K562 (cell line): ENCODE data around the gene DAPP1. TPM values are rescaled to one million over a fixed set of nuclear protein-coding genes. Genes with fewer than 3 reads are reported as not detected.

ENCODE experiments used
- ATAC-seq: fragments of 200-7000 bp; cut with Tn5 transposase; 3 replicates; pipeline ENCODE4 v1.9.1; 2020; ENCODE audit warnings: moderate library complexity
- BruUV-seq: library from RNA; stranded (reverse); fragments of 400-500 nt; replicated peaks from 2 replicates; lab custom pipeline; 2021; lab: Mats Ljungman, UMichigan
- CTCF ChIA-PET: fragments of 300-600 bp; formaldehyde crosslinking; extraction: SDS; loops from one replicate; lab custom pipeline; 2021; ENCODE audit warnings: low intra/inter-chr PET ratio; lab: Yijun Ruan, JAX
- POLR2A ChIA-PET: fragments of 300-600, 350-650 bp; sonication (Branson Sonifier 250); formaldehyde crosslinking; extraction: SDS; loops from one replicate; lab custom pipeline; 2021; ENCODE audit warnings: antibody characterized with exemption, inconsistent platforms; lab: Yijun Ruan, JAX
- DNase-seq, 4 experiments: peaks; one replicate each; pipeline versions ENCODE4 v3.0.0 to v3.0.0-alpha.2; 2011 to 2018; ENCODE audit warnings: low spot score in 3 of 4, mixed read lengths in 3 of 4; ENCODE audit errors: extremely low read depth in 1 of 4
- FAIRE-seq: peaks from 2 replicates; lab custom pipeline; 2011; peaks lifted over from hg19 to GRCh38; lab: Jason Lieb, UNC
- H2AFZ ChIP-seq: 2 replicates; pipeline ENCODE4 v1.6.0; 2011; ENCODE audit warnings: low read depth, low read length, control low read depth, inconsistent platforms
- H3K27ac ChIP-seq: fragments of 200-600 bp; 3 replicates; pipeline ENCODE4 v1.8.0; 2011; ENCODE audit warnings: low read depth, mild to moderate bottlenecking, control low read depth, inconsistent platforms, low read length, moderate library complexity, mixed read lengths; ENCODE audit errors: extremely low read depth
- H3K27me3 ChIP-seq, 2 experiments: fragments of 300-600 bp in 1 of 2; 2 replicates in 1 of 2; 3 replicates in 1 of 2; pipeline versions ENCODE4 v1.6.0 to v1.8.0; 2011; ENCODE audit warnings: inconsistent platforms in 2 of 2, low read length in 2 of 2, mild to moderate bottlenecking in 1 of 2, mixed read lengths in 1 of 2, moderate library complexity in 1 of 2; ENCODE audit not compliant: control insufficient read depth in 2 of 2, insufficient read depth in 2 of 2
- H3K36me3 ChIP-seq: fragments of 300-600 bp; 3 replicates; pipeline ENCODE4 v1.8.0; 2011; ENCODE audit warnings: mild to moderate bottlenecking, low read length, inconsistent platforms; ENCODE audit not compliant: control insufficient read depth, insufficient read depth
- H3K4me1 ChIP-seq, 2 experiments: fragments of 200-600 bp in 1 of 2; replicated peaks in 1 of 2; 2 replicates in 1 of 2; 3 replicates in 1 of 2; pipeline versions ENCODE4 v1.5.1 to v1.8.0; 2011; ENCODE audit warnings: inconsistent platforms in 2 of 2, low read length in 2 of 2, mild to moderate bottlenecking in 1 of 2, mixed read lengths in 1 of 2, moderate library complexity in 1 of 2; ENCODE audit not compliant: control insufficient read depth in 2 of 2, insufficient read depth in 2 of 2
- H3K4me2 ChIP-seq: 2 replicates; pipeline ENCODE4 v1.6.1; 2011; ENCODE audit warnings: low read length, control low read depth, inconsistent platforms, mixed read lengths; ENCODE audit not compliant: insufficient read depth
- H3K4me3 ChIP-seq: fragments of 200-600 bp; sonication (generic), shearing (Covaris generic); 2 replicates; pipeline ENCODE4 v1.5.1; 2016; ENCODE audit warnings: control low read depth, inconsistent platforms
- H3K79me2 ChIP-seq: fragments of 200-600 bp; 3 replicates; pipeline ENCODE4 v1.8.0; 2011; ENCODE audit warnings: low read length, inconsistent platforms; ENCODE audit not compliant: control insufficient read depth, insufficient read depth
- H3K9ac ChIP-seq, 2 experiments: 2 replicates each; pipeline versions ENCODE4 v1.6.0 to v1.6.1; 2011; ENCODE audit warnings: low read depth in 2 of 2, low read length in 2 of 2, control low read depth in 1 of 2, inconsistent platforms in 1 of 2, mild to moderate bottlenecking in 1 of 2, mixed read lengths in 1 of 2; ENCODE audit not compliant: insufficient read depth in 1 of 2
- H3K9me1 ChIP-seq: one replicate; pipeline ENCODE4 v1.6.0; 2011; ENCODE audit warnings: inconsistent platforms, mild to moderate bottlenecking, low read length, moderate library complexity; ENCODE audit not compliant: control insufficient read depth, insufficient read depth
- H3K9me3 ChIP-seq: replicated peaks from 2 replicates; pipeline ENCODE4 v1.5.1; 2011; ENCODE audit warnings: low read depth, low read length, inconsistent platforms; ENCODE audit not compliant: control insufficient read depth, insufficient read depth
- H4K20me1 ChIP-seq: replicated peaks from 2 replicates; pipeline ENCODE4 v1.6.1; 2011; ENCODE audit warnings: low read length, inconsistent platforms, mixed read lengths; ENCODE audit not compliant: control insufficient read depth, insufficient read depth
- FOXP4 ChIP-seq: sonication (generic); formaldehyde crosslinking; IDR thresholded peaks from 2 replicates; pipeline ENCODE4 v1.8.0; 2022; ENCODE audit warnings: mild to moderate bottlenecking, missing genetic modification reagents, borderline replicate concordance
- IRF2 ChIP-seq: sonication (generic); formaldehyde crosslinking; IDR thresholded peaks from 2 replicates; pipeline ENCODE4 v1.8.1; 2022; ENCODE audit warnings: mild to moderate bottlenecking, missing genetic modification reagents
- SRSF3 ChIP-seq: fragments of 200-400 bp; formaldehyde crosslinking; IDR thresholded peaks from 2 replicates; pipeline ENCODE4 v1.6.1; 2016; ENCODE audit warnings: mild to moderate bottlenecking, low read length, moderate library complexity; ENCODE audit not compliant: insufficient read depth
- STAT5B ChIP-seq: fragments of 250-450 bp; sonication (Bioruptor Pico); IDR thresholded peaks from 2 replicates; pipeline ENCODE4 v1.8.0; 2021; ENCODE audit warnings: mild to moderate bottlenecking, inconsistent platforms
- ZNF146 ChIP-seq: IDR thresholded peaks from one replicate; pipeline ENCODE4 v1.6.1; 2018; ENCODE audit warnings: missing compliant biosample characterization; ENCODE audit not compliant: unreplicated experiment
- ZNF561 ChIP-seq: fragments of 450-650 bp; formaldehyde crosslinking; conservative IDR thresholded peaks from 2 replicates; pipeline ENCODE4 v1.4.0; 2020; ENCODE audit warnings: mild to moderate bottlenecking, moderate library complexity
- WGBS: fragments of 100-300 bp; shearing (Covaris generic); methylation state at CpG from one replicate; pipeline ENCODE4 v1.1.6; 2016; ENCODE audit warnings: low coverage, mixed read lengths; ENCODE audit not compliant: insufficient coverage; ENCODE audit errors: missing lambda C conversion rate; 5-methylcytosine and 5-hydroxymethylcytosine counted together
- in situ Hi-C: fragments of 300-500 bp; cut with MboI; formaldehyde crosslinking; loops from 4 replicates; pipeline ENCODE4 v1.15.0; 2018; ENCODE audit warnings: inconsistent platforms, mixed read lengths
- intact Hi-C: fragments of 100-400 bp; cut with micrococcal nuclease; formaldehyde crosslinking; loops from 2 replicates; pipeline ENCODE4 v1.14.2; 2022
- polyA plus RNA-seq, 8 experiments: library from polyadenylated mRNA; depleted of rRNA in 4 of 8; stranded (reverse) in 5 of 8; unstranded in 3 of 8; fragments of >200 nt; fragmentation: Nextera tagmentation in 2 of 8; fragmentation: Illumina TruSeq in 1 of 8; extraction: Ambion mirVana in 2 of 8; extraction: Trizol in 1 of 8; gene quantifications; 2 replicates each; pipeline versions ENCODE4 v1.2.1 to v1.2.3, GENCODE V29; 2011 to 2014; ENCODE audit warnings: inconsistent platforms in 1 of 8, missing spikeins in 1 of 8
- total RNA-seq, 7 experiments: library from RNA; depleted of rRNA in 6 of 7; stranded (reverse); fragments of >200 nt in 6 of 7; fragmentation: Illumina TruSeq in 2 of 7; extraction: Trizol in 2 of 7; gene quantifications; 2 replicates each; pipeline versions ENCODE4 v1.2.1 to v1.2.3, GENCODE V29; 2011 to 2021; ENCODE audit warnings: low replicate concordance in 1 of 7
- TF ChIP-seq, protein P1 (sequence below): sonication (generic); formaldehyde crosslinking; IDR thresholded peaks from 2 replicates; pipeline ENCODE4 v1.9.0; 2022; ENCODE audit warnings: mild to moderate bottlenecking, missing genetic modification reagents
- TF ChIP-seq, protein P2 (sequence below): conservative IDR thresholded peaks from 2 replicates; pipeline ENCODE4 v1.6.1; 2011; ENCODE audit warnings: low read depth, mild to moderate bottlenecking, low read length; ENCODE audit not compliant: control insufficient read depth

DAPP1 gene
- total and polyA plus RNA-seq, 9 of the 15 experiments (the other 6 are each of a cell fraction or from before 2014, with no cell fraction given) = 1.9 to 7.2 (median 3.6) TPM

- TF ChIP-seq STAT5B (CRISPR knock-in tag) = no peak
- TF ChIP-seq ZNF561 = no peak
- TF ChIP-seq, all 486 proteins: peak for 5
Measured at GRCh38 chr4:99885687-99886086, 69.1 kb downstream of the DAPP1 start (continued).

DNA sequence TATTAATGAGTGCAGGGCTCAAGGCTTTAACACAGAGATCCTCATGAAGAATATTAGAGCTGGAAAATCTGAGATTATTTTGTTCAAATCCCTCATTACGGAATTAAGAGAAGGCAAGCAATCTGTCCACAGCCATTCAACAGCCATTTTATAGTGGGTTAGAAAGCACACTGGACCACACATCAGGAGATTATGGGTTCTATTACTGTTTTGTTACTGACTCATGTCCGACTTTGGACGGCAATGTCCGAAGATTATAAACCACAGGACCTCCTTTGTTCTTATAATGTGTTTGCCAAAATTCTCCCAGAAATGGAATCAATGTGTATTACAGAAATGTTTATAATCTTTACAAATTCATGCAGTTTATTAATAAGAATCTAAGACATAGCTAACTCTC, 69.5 kb downstream of the DAPP1 start:
- no peaks in the 10 kb centered on the region for H3K4me1 ChIP-seq
- 93% methylated on average over 4 of the region's 4 CpGs for WGBS
- H3K4me2 ChIP-seq = no peak overlapping the region
- intact Hi-C loops (loop anchor here (5.0 kb wide), 1 partner anchor 164 kb away; no protein-coding TSS in a partner anchor), in situ Hi-C loops (no loop called here)
- no peak overlapping the region for H3K9ac ChIP-seq
- H3K27me3 ChIP-seq = no peaks in the 10 kb centered on the region
- H3K27ac ChIP-seq = no peak overlapping the region
- FAIRE-seq (no peak), DNase-seq (no peak), ATAC-seq (no peak)
- H4K20me1 ChIP-seq = no peaks in the 10 kb centered on the region
- CTCF ChIA-PET = interaction anchor here (2.3 kb wide), 2 partner anchors 74 to 324 kb away, joined by 12 to 21 read pairs; no protein-coding TSS in a partner anchor
- no peaks in the 10 kb centered on the region for H3K9me3 ChIP-seq
- H3K79me2 ChIP-seq = peaks cover 18% of the 10 kb centered on the region; the same call in 2 of the 3 replicates
- no peak overlapping the region for H2AFZ ChIP-seq
- TF ChIP-seq FOXP4 (CRISPR knock-in tag) (no peak), ZNF146 (CRISPR knock-in tag) (no peak), SRSF3 (no peak), IRF2 (CRISPR knock-in tag) (no peak)
- TF ChIP-seq, protein P1, sequence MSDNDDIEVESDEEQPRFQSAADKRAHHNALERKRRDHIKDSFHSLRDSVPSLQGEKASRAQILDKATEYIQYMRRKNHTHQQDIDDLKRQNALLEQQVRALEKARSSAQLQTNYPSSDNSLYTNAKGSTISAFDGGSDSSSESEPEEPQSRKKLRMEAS (CRISPR knock-in tag) = no peak
- TF ChIP-seq, protein P2, sequence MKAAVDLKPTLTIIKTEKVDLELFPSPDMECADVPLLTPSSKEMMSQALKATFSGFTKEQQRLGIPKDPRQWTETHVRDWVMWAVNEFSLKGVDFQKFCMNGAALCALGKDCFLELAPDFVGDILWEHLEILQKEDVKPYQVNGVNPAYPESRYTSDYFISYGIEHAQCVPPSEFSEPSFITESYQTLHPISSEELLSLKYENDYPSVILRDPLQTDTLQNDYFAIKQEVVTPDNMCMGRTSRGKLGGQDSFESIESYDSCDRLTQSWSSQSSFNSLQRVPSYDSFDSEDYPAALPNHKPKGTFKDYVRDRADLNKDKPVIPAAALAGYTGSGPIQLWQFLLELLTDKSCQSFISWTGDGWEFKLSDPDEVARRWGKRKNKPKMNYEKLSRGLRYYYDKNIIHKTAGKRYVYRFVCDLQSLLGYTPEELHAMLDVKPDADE = no peak
- BruUV-seq = no TSS peak
- H3K36me3 ChIP-seq = peaks cover 56% of the 10 kb centered on the region; the same call in 2 of the 3 replicates
- POLR2A ChIA-PET = no interaction called here
- H3K4me3 ChIP-seq = no peak overlapping the region
- H3K9me1 ChIP-seq = no peaks in the 10 kb centered on the region
